ENCODE data around the gene UNC119. TPM values are rescaled to one million over a fixed set of nuclear protein-coding genes. Genes with fewer than 3 reads are reported as not detected.

Gene UNC119
- total RNA-seq, 1 donor, result 21.6 TPM

DNA sequence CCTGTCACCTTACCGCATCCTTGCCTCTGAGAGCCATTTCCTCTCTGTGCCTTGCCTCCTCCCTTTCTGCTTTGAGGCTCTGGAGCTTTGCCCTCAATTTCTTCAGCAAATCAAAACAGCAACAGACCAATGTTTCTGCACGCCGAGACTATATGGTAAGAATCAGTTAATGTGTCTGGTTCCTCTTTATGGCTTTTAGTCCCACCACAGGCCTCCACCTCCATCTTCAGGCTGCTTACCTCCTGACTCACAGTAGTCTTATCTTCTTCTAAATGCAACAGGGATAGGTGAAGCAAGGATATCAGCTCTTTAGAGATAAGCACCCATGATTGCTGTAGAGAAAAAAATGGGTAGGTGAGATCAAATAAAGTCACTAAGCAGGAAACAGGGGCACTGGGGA is 33.4 kb upstream of the UNC119 start:
- no peak overlapping the region for H3K4me3 ChIP-seq (ENCODE audit: low read depth, low read length)
- no peak for DNase-seq (ENCODE audit: low read depth)
- TF ChIP-seq, protein P1, sequence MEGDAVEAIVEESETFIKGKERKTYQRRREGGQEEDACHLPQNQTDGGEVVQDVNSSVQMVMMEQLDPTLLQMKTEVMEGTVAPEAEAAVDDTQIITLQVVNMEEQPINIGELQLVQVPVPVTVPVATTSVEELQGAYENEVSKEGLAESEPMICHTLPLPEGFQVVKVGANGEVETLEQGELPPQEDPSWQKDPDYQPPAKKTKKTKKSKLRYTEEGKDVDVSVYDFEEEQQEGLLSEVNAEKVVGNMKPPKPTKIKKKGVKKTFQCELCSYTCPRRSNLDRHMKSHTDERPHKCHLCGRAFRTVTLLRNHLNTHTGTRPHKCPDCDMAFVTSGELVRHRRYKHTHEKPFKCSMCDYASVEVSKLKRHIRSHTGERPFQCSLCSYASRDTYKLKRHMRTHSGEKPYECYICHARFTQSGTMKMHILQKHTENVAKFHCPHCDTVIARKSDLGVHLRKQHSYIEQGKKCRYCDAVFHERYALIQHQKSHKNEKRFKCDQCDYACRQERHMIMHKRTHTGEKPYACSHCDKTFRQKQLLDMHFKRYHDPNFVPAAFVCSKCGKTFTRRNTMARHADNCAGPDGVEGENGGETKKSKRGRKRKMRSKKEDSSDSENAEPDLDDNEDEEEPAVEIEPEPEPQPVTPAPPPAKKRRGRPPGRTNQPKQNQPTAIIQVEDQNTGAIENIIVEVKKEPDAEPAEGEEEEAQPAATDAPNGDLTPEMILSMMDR (IDR thresholded peaks at IDR 0.05; ENCODE audit: insufficient read depth, low read depth, low read length), result no peak

DNA sequence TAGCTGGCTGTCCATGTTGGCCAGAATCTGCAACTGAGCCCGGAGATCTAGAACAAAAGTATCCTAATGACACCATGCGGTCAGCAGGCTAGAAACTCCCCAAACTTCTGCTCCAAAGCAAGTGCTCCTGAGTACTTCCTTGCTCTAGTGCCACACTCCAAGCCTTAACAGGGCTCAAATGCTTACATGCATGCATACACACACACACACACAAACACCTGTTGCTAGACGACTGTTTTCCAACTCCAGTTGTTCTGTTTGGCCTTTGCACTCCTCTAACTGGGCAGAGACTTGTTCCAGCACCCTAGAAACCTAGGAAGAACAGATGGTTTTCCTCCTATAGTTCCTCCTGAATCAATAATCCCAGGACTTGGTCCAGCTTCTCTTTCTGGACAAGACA is 32.0 kb upstream of the UNC119 start:
- TF ChIP-seq, protein P1 (IDR thresholded peaks at IDR 0.05; ENCODE audit: insufficient read depth, low read depth, low read length), result no peak
- DNase-seq (ENCODE audit: low read depth), result no peak

DNA sequence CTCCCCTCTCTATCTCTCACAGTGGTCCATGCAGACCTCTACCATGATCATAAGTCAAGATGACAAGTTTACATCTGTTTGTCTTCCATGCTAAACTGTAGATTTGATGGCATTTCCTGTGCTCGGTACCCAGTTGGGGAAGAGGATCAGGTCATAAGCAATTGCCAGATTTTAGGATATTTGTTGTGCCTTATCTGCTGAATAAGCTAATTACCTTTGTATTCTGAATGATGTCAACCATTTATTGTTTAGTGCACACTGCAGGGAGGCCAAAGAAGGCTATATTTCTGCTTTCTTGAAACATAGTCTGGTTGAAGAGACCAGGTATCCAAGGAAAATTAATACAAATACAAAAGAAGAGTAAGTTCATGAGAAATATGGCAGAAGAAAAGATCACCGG is 30.1 kb upstream of the UNC119 start:
- TF ChIP-seq, protein P1 (IDR thresholded peaks at IDR 0.05; ENCODE audit: insufficient read depth, low read depth, low read length), result no peak
- no peak overlapping the region for H3K4me3 ChIP-seq (ENCODE audit: low read depth, low read length)
- DNase-seq (ENCODE audit: low read depth), result no peak

More for the DNA sequence above, 32.0 kb upstream of the UNC119 start:
- no peak overlapping the region for H3K4me3 ChIP-seq (ENCODE audit: low read depth, low read length)

DNA sequence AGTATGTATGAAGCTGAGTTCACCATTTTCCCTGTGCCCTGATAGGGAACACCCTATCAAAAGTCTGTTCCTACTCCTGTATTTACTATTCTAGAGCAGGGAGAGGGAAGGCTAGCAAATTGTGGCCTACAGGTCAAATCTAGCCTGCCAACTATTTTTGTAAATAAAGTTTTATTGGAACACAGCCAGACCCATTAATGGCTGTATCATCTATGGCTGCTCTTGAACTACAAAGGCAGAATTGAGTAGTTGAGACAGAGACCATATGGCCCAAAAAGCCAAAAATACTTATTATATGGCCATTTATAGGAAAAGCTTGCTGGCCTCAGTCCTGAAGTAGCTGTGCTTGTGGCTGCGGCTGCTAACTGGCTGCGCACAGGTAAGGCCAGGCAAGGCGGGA is 28.5 kb upstream of the UNC119 start:
- TF ChIP-seq, protein P1 (IDR thresholded peaks at IDR 0.05; ENCODE audit: insufficient read depth, low read depth, low read length), result no peak
- no peak for DNase-seq (ENCODE audit: low read depth)
- H3K4me3 ChIP-seq (ENCODE audit: low read depth, low read length), result no peak overlapping the region

DNA sequence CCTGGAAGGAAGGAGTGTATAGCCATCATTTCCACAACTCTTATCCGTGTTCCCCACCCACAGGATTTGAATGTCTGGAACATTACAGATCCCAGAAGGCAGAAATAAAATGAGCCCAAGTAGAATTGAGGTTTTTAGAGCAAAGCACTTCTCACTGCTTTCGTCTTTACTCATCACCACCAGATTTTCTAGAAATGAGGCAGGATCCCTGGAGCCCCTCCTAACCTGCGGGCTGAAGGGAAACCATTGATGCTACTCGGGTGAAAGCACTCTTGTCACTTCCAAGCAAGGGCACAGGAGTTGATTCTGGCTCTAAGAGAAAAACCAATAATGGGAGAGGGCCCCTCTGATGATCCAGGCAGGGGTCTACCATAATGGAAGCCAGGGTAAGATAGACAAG is 27.1 kb upstream of the UNC119 start:
- TF ChIP-seq, protein P1 (IDR thresholded peaks at IDR 0.05; ENCODE audit: insufficient read depth, low read depth, low read length), result no peak
- DNase-seq (ENCODE audit: low read depth), result no peak
- no peak overlapping the region for H3K4me3 ChIP-seq (ENCODE audit: low read depth, low read length)

DNA sequence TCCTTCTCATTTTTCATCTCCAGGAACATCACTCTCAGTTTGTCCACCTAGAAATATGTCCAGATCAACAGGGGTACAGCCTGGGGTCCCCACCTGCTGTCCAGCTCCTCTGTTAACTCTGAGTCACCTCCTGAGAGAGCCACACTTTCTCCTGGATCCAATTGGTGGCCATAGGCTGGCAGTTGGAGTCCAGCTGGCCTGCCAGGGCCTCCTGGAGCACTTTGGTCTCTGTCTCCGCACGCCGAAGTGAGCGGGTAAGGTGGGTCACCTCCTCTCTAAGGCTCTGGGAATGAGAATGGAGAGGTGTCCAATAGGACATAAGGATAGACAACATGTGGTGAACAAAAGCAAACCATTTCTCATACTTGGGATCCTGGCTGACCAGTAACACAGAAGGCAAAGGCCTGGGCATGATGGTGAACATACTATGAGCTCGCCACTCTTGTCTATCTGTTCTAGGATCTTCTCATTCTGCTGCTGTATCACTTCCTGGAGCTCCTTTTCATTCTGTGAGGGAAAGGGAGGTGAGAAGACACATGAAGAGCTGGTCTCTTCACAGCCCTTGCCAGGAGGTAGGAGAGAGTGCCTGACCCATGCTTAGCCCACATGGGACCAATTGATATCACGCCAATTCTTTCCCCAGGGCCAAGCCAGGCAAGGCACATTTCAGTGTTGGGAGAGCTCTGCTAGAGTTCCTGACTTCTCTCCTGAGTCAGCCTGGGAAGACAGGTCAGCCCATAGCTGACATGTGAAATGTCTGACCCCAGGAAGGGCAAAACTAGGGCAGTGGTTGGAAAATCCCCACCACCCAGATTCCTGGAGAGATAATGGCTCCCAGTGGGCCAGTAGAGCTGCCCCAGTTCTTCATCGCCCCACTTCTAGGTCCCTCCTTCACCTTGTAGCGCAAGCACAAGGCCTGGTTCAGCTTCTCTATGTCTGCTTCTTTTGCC is 26.1 kb upstream of the UNC119 start:
- no peak for DNase-seq (ENCODE audit: low read depth)
- H3K4me3 ChIP-seq (ENCODE audit: low read depth, low read length), result no peak overlapping the region
- TF ChIP-seq, protein P1 (IDR thresholded peaks at IDR 0.05; ENCODE audit: insufficient read depth, low read depth, low read length), result no peak

Data from fibroblast of villous mesenchyme (primary cell).